Stimulated activated CD8-positive, alpha-beta memory T cell treated with anti-CD3 and anti-CD28 coated beads, Interleukin-7, amount 100 ng/mL, for 24 hours (primary cell): ENCODE data around the gene REXO4.
"Not testable (repeated sequence)": the region's sequence is repeated elsewhere in the genome, so short reads cannot be mapped to it uniquely, and the experiment has no call there.

Source experiments
- DNase-seq: peaks from one replicate; pipeline ENCODE4 v3.0.0-alpha.2; 2020; ENCODE audit warnings: low read depth

REXO4 gene

GRCh38 chr9:133451865-133452264 is 34.1 kb upstream of the REXO4 start:
- DNase-seq, result not testable (repeated sequence)

GRCh38 chr9:133449760-133450159 is 31.9 kb upstream of the REXO4 start:
- DNase-seq, result no peak

- no peak for DNase-seq
Observed at GRCh38 chr9:133448487-133448972, 30.7 kb upstream of the REXO4 start.

- no peak for DNase-seq
Observed at GRCh38 chr9:133445293-133445969, 27.6 kb upstream of the REXO4 start.

- DNase-seq, result no peak
Observed at GRCh38 chr9:133443982-133444381, 26.2 kb upstream of the REXO4 start.

- DNase-seq, result no peak
Observed at GRCh38 chr9:133443248-133443647, 25.4 kb upstream of the REXO4 start.

GRCh38 chr9:133441571-133441970 is 23.8 kb upstream of the REXO4 start:
- no peak for DNase-seq

GRCh38 chr9:133440874-133441273 is 23.1 kb upstream of the REXO4 start:
- DNase-seq, result no peak

- DNase-seq, result no peak
Observed at GRCh38 chr9:133439337-133439736, 21.5 kb upstream of the REXO4 start.

- no peak for DNase-seq
Observed at GRCh38 chr9:133437753-133438531, 20.1 kb upstream of the REXO4 start.

GRCh38 chr9:133436681-133437080 is 18.9 kb upstream of the REXO4 start:
- DNase-seq, result no peak

GRCh38 chr9:133433351-133433843 is 15.6 kb upstream of the REXO4 start:
- DNase-seq, result no peak

GRCh38 chr9:133430244-133430643 is 12.4 kb upstream of the REXO4 start:
- DNase-seq, result no peak

- no peak for DNase-seq
Observed at GRCh38 chr9:133429641-133430161, 11.9 kb upstream of the REXO4 start.

GRCh38 chr9:133429214-133429613 is 11.4 kb upstream of the REXO4 start:
- no peak for DNase-seq

GRCh38 chr9:133428617-133429101 is 10.8 kb upstream of the REXO4 start:
- no peak for DNase-seq

GRCh38 chr9:133427658-133428348 is 10.0 kb upstream of the REXO4 start:
- no peak for DNase-seq

- no peak for DNase-seq
Observed at GRCh38 chr9:133426011-133426410, 8.2 kb upstream of the REXO4 start.

- no peak for DNase-seq
Observed at GRCh38 chr9:133425049-133425632, 7.3 kb upstream of the REXO4 start.

GRCh38 chr9:133424187-133424586 is 6.4 kb upstream of the REXO4 start:
- no peak for DNase-seq

- no peak for DNase-seq
Observed at GRCh38 chr9:133423216-133423615, 5.4 kb upstream of the REXO4 start.
